Muscle layer of duodenum (tissue), 2 donors: ENCODE measurements around the gene TTYH2.
"Not testable (repeated sequence)": the region's sequence is repeated elsewhere in the genome, so short reads cannot be mapped to it uniquely, and the experiment has no call there.

ENCODE experiments used
- H3K27ac ChIP-seq: one replicate; pipeline ENCODE4 v1.7.0; 2013; ENCODE audit warnings: mild to moderate bottlenecking, low read length
- H3K27me3 ChIP-seq: one replicate; pipeline ENCODE4 v1.7.0; 2013; ENCODE audit warnings: low read depth, mild to moderate bottlenecking, control low read depth, low read length
- H3K36me3 ChIP-seq, 2 donors: one replicate each; pipeline ENCODE4 v1.7.0; 2013; ENCODE audit warnings: low read length in 2 of 2, control low read depth in 1 of 2, mild to moderate bottlenecking in 1 of 2; ENCODE audit not compliant: insufficient read depth in 2 of 2, control insufficient read depth in 1 of 2
- H3K4me1 ChIP-seq, 2 donors: one replicate each; pipeline ENCODE4 v1.7.0; 2013; ENCODE audit warnings: low read length in 2 of 2, mild to moderate bottlenecking in 2 of 2, control low read depth in 1 of 2, moderate library complexity in 1 of 2; ENCODE audit not compliant: insufficient read depth in 2 of 2, control insufficient read depth in 1 of 2
- H3K4me3 ChIP-seq, 2 donors: one replicate each; pipeline ENCODE4 v1.7.0; 2013; ENCODE audit warnings: low read length in 2 of 2, low read depth in 1 of 2, mild to moderate bottlenecking in 1 of 2
- H3K9me3 ChIP-seq, 2 donors: one replicate each; pipeline ENCODE4 v1.7.0; 2013; ENCODE audit warnings: low read length in 2 of 2, control low read depth in 1 of 2, mild to moderate bottlenecking in 1 of 2; ENCODE audit not compliant: control insufficient read depth in 1 of 2
- donor health status: healthy.

TTYH2 gene

GRCh38 chr17:74271901-74272561 is 58.7 kb downstream of the TTYH2 start:
- H3K4me3 ChIP-seq = no peak overlapping the region
- peaks cover 0 to 27% of the 10 kb centered on the region in 2 donors for H3K4me1 ChIP-seq
- no peaks in the 10 kb centered on the region for H3K9me3 ChIP-seq
- H3K27ac ChIP-seq = peak overlapping the region; percentile 23
- H3K36me3 ChIP-seq = no peaks in the 10 kb centered on the region
- H3K27me3 ChIP-seq = no peaks in the 10 kb centered on the region

GRCh38 chr17:74272731-74273201 is 59.4 kb downstream of the TTYH2 start:
- Histone ChIP-seq H3K27me3 (no peaks in the 10 kb centered on the region), H3K36me3 (no peaks in the 10 kb centered on the region), H3K9me3 (no peaks in the 10 kb centered on the region), H3K4me3 (no peak overlapping the region), H3K27ac (no peak overlapping the region), H3K4me1 (peaks cover 0 to 31% of the 10 kb centered on the region in 2 donors)

- H3K4me1 ChIP-seq = peaks cover 0 to 31% of the 10 kb centered on the region in 2 donors
- H3K27ac ChIP-seq = no peak within 1 kb of the TSS
- H3K36me3 ChIP-seq = no peaks in the 10 kb centered on the region
- H3K9me3 ChIP-seq = no peaks in the 10 kb centered on the region
- H3K4me3 ChIP-seq = no peak within 1 kb of the TSS
- no peaks in the 10 kb centered on the region for H3K27me3 ChIP-seq
Observed at GRCh38 chr17:74274060-74274708, 60.8 kb downstream of the TTYH2 start, which contains the start of gene DNAI2. Gene DNAI2 (plus strand): TSS chr17:74274234. CDS start chr17:74281818, 7,584 bp downstream.

- H3K4me3 ChIP-seq = no peak overlapping the region
- no peak overlapping the region for H3K27ac ChIP-seq
- H3K4me1 ChIP-seq = peaks cover 0 to 31% of the 10 kb centered on the region in 2 donors
Observed at GRCh38 chr17:74274709-74275340, 61.5 kb downstream of the TTYH2 start.

GRCh38 chr17:74276051-74276476 is 62.7 kb downstream of the TTYH2 start:
- no peaks in the 10 kb centered on the region for H3K9me3 ChIP-seq
- H3K27ac ChIP-seq = no peak overlapping the region
- no peaks in the 10 kb centered on the region for H3K36me3 ChIP-seq
- peaks cover 0 to 21% of the 10 kb centered on the region in 2 donors for H3K4me1 ChIP-seq
- no peak overlapping the region for H3K4me3 ChIP-seq
- no peaks in the 10 kb centered on the region for H3K27me3 ChIP-seq

More at GRCh38 chr17:74274709-74275340, 61.5 kb downstream of the TTYH2 start:
- no peaks in the 10 kb centered on the region for H3K9me3 ChIP-seq
- H3K36me3 ChIP-seq = no peaks in the 10 kb centered on the region
- no peaks in the 10 kb centered on the region for H3K27me3 ChIP-seq

- no peaks in the 10 kb centered on the region for H3K9me3 ChIP-seq
- no peak overlapping the region for H3K27ac ChIP-seq
- no peaks in the 10 kb centered on the region for H3K36me3 ChIP-seq
- H3K4me3 ChIP-seq = no peak overlapping the region
- no peaks in the 10 kb centered on the region for H3K27me3 ChIP-seq
- peaks cover 0 to 18% of the 10 kb centered on the region in 2 donors for H3K4me1 ChIP-seq
Observed at GRCh38 chr17:74276541-74277009, 63.2 kb downstream of the TTYH2 start.

- peaks cover 0 to 18% of the 10 kb centered on the region in 2 donors for H3K4me1 ChIP-seq
- H3K27ac ChIP-seq = no peak overlapping the region
- H3K27me3 ChIP-seq = no peaks in the 10 kb centered on the region
- no peaks in the 10 kb centered on the region for H3K9me3 ChIP-seq
- no peak overlapping the region for H3K4me3 ChIP-seq
- H3K36me3 ChIP-seq = no peaks in the 10 kb centered on the region
Observed at GRCh38 chr17:74277935-74278334, 64.6 kb downstream of the TTYH2 start.

- not testable (repeated sequence) for H3K27me3 ChIP-seq, H3K4me1 ChIP-seq, H3K27ac ChIP-seq, H3K36me3 ChIP-seq, H3K4me3 ChIP-seq, H3K9me3 ChIP-seq
Observed at GRCh38 chr17:74279617-74280016, 66.2 kb downstream of the TTYH2 start.

GRCh38 chr17:74280093-74280513 is 66.7 kb downstream of the TTYH2 start:
- peaks cover 0 to 9% of the 10 kb centered on the region in 2 donors for H3K4me1 ChIP-seq
- H3K36me3 ChIP-seq = no peaks in the 10 kb centered on the region
- no peaks in the 10 kb centered on the region for H3K9me3 ChIP-seq
- no peaks in the 10 kb centered on the region for H3K27me3 ChIP-seq
- no peak overlapping the region for H3K27ac ChIP-seq
- no peak overlapping the region for H3K4me3 ChIP-seq

- H3K4me3 ChIP-seq = no peak overlapping the region
Observed at GRCh38 chr17:74281799-74282198, 68.4 kb downstream of the TTYH2 start.

GRCh38 chr17:74282274-74282586 is 68.9 kb downstream of the TTYH2 start:
- not testable (repeated sequence) for H3K36me3 ChIP-seq, H3K27me3 ChIP-seq, H3K4me3 ChIP-seq, H3K27ac ChIP-seq, H3K9me3 ChIP-seq
- peaks cover 0 to 11% of the 10 kb centered on the region in 2 donors for H3K4me1 ChIP-seq

More at GRCh38 chr17:74281799-74282198, 68.4 kb downstream of the TTYH2 start:
- Histone ChIP-seq H3K9me3 (no peaks in the 10 kb centered on the region), H3K27ac (no peak overlapping the region), H3K36me3 (no peaks in the 10 kb centered on the region), H3K4me1 (peaks cover 0 to 11% of the 10 kb centered on the region in 2 donors), H3K27me3 (no peaks in the 10 kb centered on the region)
